Measurements from ENCODE around the gene MICAL2. TPM values are rescaled to one million over a fixed set of nuclear protein-coding genes. Genes with fewer than 3 reads are reported as not detected.

MICAL2 gene
- total and polyA plus RNA-seq, 2 donors (not counting 3 experiments of a cell fraction or from before 2014, with no cell fraction given), result 67.6 to 200 TPM

GRCh38 chr11:12264361-12264760 is 154.0 kb downstream of the MICAL2 start:
- H3K4me1 ChIP-seq (ENCODE audit: control insufficient read depth, extremely low read depth, insufficient read depth, low read length), result peaks cover 6% of the 10 kb centered on the region
- H3K9me1 ChIP-seq (replicated peaks; ENCODE audit: control insufficient read depth, extremely low read depth, insufficient read depth, low read length), result no peaks in the 10 kb centered on the region
- CTCF ChIA-PET, result no interaction called here
- POLR2A ChIA-PET, result no interaction called here
- no TSS peak for BruUV-seq (replicated peaks)
- no peak overlapping the region for H2AFZ ChIP-seq (ENCODE audit: low read depth, low read length)
- H3K79me2 ChIP-seq (ENCODE audit: control insufficient read depth, insufficient read depth, low read length), result no peaks in the 10 kb centered on the region
- dilution Hi-C loops (cut with MboI; ENCODE audit: extremely low pct_ligation_motif_present, low sequenced_read_pairs), result no loop called here
- no peaks in the 10 kb centered on the region for H3K27me3 ChIP-seq (ENCODE audit: control insufficient read depth in 2 of 2, insufficient read depth in 2 of 2, low read length in 2 of 2)
- peaks cover 14 to 20% of the 10 kb centered on the region in 2 experiments for H3K36me3 ChIP-seq (ENCODE audit: control insufficient read depth in 2 of 2, extremely low read depth in 1 of 2, insufficient read depth in 2 of 2, low read length in 2 of 2)
- no peaks in the 10 kb centered on the region for H4K20me1 ChIP-seq (replicated peaks; ENCODE audit: control insufficient read depth, extremely low read depth, insufficient read depth, low read length)
- no peak for FAIRE-seq
- no peak for TF ChIP-seq JUN (IDR thresholded peaks at IDR 0.05; ENCODE audit: borderline replicate concordance, insufficient read depth, insufficient read length, low read depth)
- no peak for TF ChIP-seq POLR2AphosphoS5 (IDR thresholded peaks at IDR 0.05; ENCODE audit: insufficient read depth, low read depth, low read length)
- TF ChIP-seq EZH2 (IDR thresholded peaks at IDR 0.05; ENCODE audit: borderline replicate concordance, low read depth, low read length, severe bottlenecking), result no peak
- intact Hi-C loops (cut with micrococcal nuclease), result no loop called here
- no peak overlapping the region for H3K4me2 ChIP-seq (ENCODE audit: insufficient read depth, low read length)
- no peaks in the 10 kb centered on the region for H3K9me3 ChIP-seq (replicated peaks; ENCODE audit: control insufficient read depth, insufficient read depth, low read length)
- H3K4me3 ChIP-seq (replicated peaks in 1 of 3; ENCODE audit: insufficient read depth in 1 of 3, low read depth in 1 of 3, low read length in 3 of 3), result no peak overlapping the region
- no peak overlapping the region for H3K27ac ChIP-seq (ENCODE audit: insufficient read depth, low read depth, low read length)
- no peak for DNase-seq (ENCODE audit: low read depth, low spot score)
- no peak overlapping the region for H3K9ac ChIP-seq (replicated peaks; ENCODE audit: extremely low read depth, insufficient read depth, low read length)

GRCh38 chr11:12266132-12266531 is 155.7 kb downstream of the MICAL2 start:
- no TSS peak for BruUV-seq (replicated peaks)
- intact Hi-C loops (cut with micrococcal nuclease), result no loop called here

More at GRCh38 chr11:12266132-12266531, 155.7 kb downstream of the MICAL2 start:
- Histone ChIP-seq H3K27me3 (ENCODE audit: control insufficient read depth in 2 of 2, insufficient read depth in 2 of 2, low read length in 2 of 2) (no peaks in the 10 kb centered on the region), H4K20me1 (replicated peaks; ENCODE audit: control insufficient read depth, extremely low read depth, insufficient read depth, low read length) (no peaks in the 10 kb centered on the region), H3K4me3 (replicated peaks in 1 of 3; ENCODE audit: insufficient read depth in 1 of 3, low read depth in 1 of 3, low read length in 3 of 3) (no peak overlapping the region), H3K9me1 (replicated peaks; ENCODE audit: control insufficient read depth, extremely low read depth, insufficient read depth, low read length) (no peaks in the 10 kb centered on the region), H3K9me3 (replicated peaks; ENCODE audit: control insufficient read depth, insufficient read depth, low read length) (no peaks in the 10 kb centered on the region), H3K4me2 (ENCODE audit: insufficient read depth, low read length) (no peak overlapping the region), H3K27ac (ENCODE audit: insufficient read depth, low read depth, low read length) (no peak overlapping the region), H3K9ac (replicated peaks; ENCODE audit: extremely low read depth, insufficient read depth, low read length) (no peak overlapping the region), H2AFZ (ENCODE audit: low read depth, low read length) (no peak overlapping the region), H3K4me1 (ENCODE audit: control insufficient read depth, extremely low read depth, insufficient read depth, low read length) (peaks cover 21% of the 10 kb centered on the region), H3K79me2 (ENCODE audit: control insufficient read depth, insufficient read depth, low read length) (no peaks in the 10 kb centered on the region), H3K36me3 (ENCODE audit: control insufficient read depth in 2 of 2, extremely low read depth in 1 of 2, insufficient read depth in 2 of 2, low read length in 2 of 2) (peaks cover 6 to 10% of the 10 kb centered on the region in 2 experiments)
- dilution Hi-C loops (cut with MboI; ENCODE audit: extremely low pct_ligation_motif_present, low sequenced_read_pairs), result no loop called here
- FAIRE-seq, result no peak
- POLR2A ChIA-PET, result interaction anchor here (0.5 kb wide), 1 partner anchor 80 kb away, joined by 3 read pairs; no protein-coding TSS in a partner anchor
- no peak for DNase-seq (ENCODE audit: low read depth, low spot score)
- no peak for TF ChIP-seq POLR2AphosphoS5 (IDR thresholded peaks at IDR 0.05; ENCODE audit: insufficient read depth, low read depth, low read length)
- TF ChIP-seq EZH2 (IDR thresholded peaks at IDR 0.05; ENCODE audit: borderline replicate concordance, low read depth, low read length, severe bottlenecking), result no peak
- no peak for TF ChIP-seq MYC (IDR thresholded peaks at IDR 0.05; ENCODE audit: low read depth, low read length)
- TF ChIP-seq POLR2A (IDR thresholded peaks at IDR 0.05; ENCODE audit: low read depth, low read length), result peak; percentile 20
- CTCF ChIA-PET, result interaction anchor here (2.7 kb wide), 1 partner anchor 15 kb away, joined by 6 read pairs; no protein-coding TSS in a partner anchor

Data from endothelial cell of umbilical vein (primary cell).